ENCODE measurements around the gene TPM3.

Gene TPM3

GRCh38 chr1:154141240-154141639 is 50.7 kb downstream of the TPM3 start:
- Histone ChIP-seq H3K4me3 (ENCODE audit: low read length in 2 of 2) (no peak overlapping the region), H3K18ac (ENCODE audit: low read length) (no peak overlapping the region), H3K79me1 (ENCODE audit: low read depth, low read length) (no peaks in the 10 kb centered on the region), H2BK15ac (ENCODE audit: low read length) (no peak overlapping the region), H3K23ac (ENCODE audit: low read depth, low read length, poor library complexity) (no peak overlapping the region), H3K9ac (ENCODE audit: low read depth, low read length, poor library complexity) (no peak overlapping the region), H2BK120ac (ENCODE audit: low read depth, low read length) (no peak overlapping the region), H3K4me2 (ENCODE audit: insufficient read depth, low read length, poor library complexity, severe bottlenecking) (no peak overlapping the region), H4K91ac (ENCODE audit: low read depth, low read length, poor library complexity) (no peak overlapping the region), H2AFZ (ENCODE audit: low read length) (no peak overlapping the region), H2BK12ac (ENCODE audit: low read length) (no peak overlapping the region), H3K27ac (replicated peaks; ENCODE audit: low read length) (no peak overlapping the region), H2AK5ac (ENCODE audit: low read depth, low read length) (no peak overlapping the region), H3K14ac (ENCODE audit: low read length) (no peak overlapping the region), H3K4ac (ENCODE audit: low read length) (no peak overlapping the region), H3K4me1 (ENCODE audit: control insufficient read depth in 2 of 2, insufficient read depth in 1 of 2, low read depth in 1 of 2, low read length in 2 of 2) (no peaks in the 10 kb centered on the region), H3K9me3 (replicated peaks in 1 of 2; ENCODE audit: control insufficient read depth in 2 of 2, insufficient read depth in 1 of 2, low read depth in 1 of 2, low read length in 2 of 2) (no peaks in the 10 kb centered on the region), H3K27me3 (ENCODE audit: control insufficient read depth in 3 of 3, insufficient read depth in 3 of 3, low read depth in 1 of 3, low read length in 3 of 3) (no peaks in the 10 kb centered on the region), H4K8ac (ENCODE audit: low read depth, low read length) (no peak overlapping the region), H3K36me3 (replicated peaks in 1 of 2; ENCODE audit: control insufficient read depth in 2 of 2, insufficient read depth in 2 of 2, low read length in 2 of 2) (no peaks in the 10 kb centered on the region), H2BK5ac (ENCODE audit: low read length) (no peak overlapping the region)
- DNase-seq (ENCODE audit: low spot score), result no peak
- WGBS, 2 donors (ENCODE audit: extremely low coverage in 2 of 2, insufficient read length in 2 of 2, insufficient replicate concordance in 1 of 2), result no CpG with 5 or more reads among the region's 3 CpGs

- Histone ChIP-seq H3K27ac (replicated peaks; ENCODE audit: low read length) (no peak overlapping the region), H3K9me3 (replicated peaks in 1 of 2; ENCODE audit: control insufficient read depth in 2 of 2, insufficient read depth in 1 of 2, low read depth in 1 of 2, low read length in 2 of 2) (no peaks in the 10 kb centered on the region), H2AK5ac (ENCODE audit: low read depth, low read length) (no peak overlapping the region), H3K4me2 (ENCODE audit: insufficient read depth, low read length, poor library complexity, severe bottlenecking) (no peak overlapping the region), H3K14ac (ENCODE audit: low read length) (no peak overlapping the region), H4K8ac (ENCODE audit: low read depth, low read length) (no peak overlapping the region), H3K36me3 (replicated peaks in 1 of 2; ENCODE audit: control insufficient read depth in 2 of 2, insufficient read depth in 2 of 2, low read length in 2 of 2) (no peaks in the 10 kb centered on the region), H2BK120ac (ENCODE audit: low read depth, low read length) (no peak overlapping the region), H3K9ac (ENCODE audit: low read depth, low read length, poor library complexity) (no peak overlapping the region), H3K18ac (ENCODE audit: low read length) (no peak overlapping the region), H2AFZ (ENCODE audit: low read length) (no peak overlapping the region), H3K27me3 (ENCODE audit: control insufficient read depth in 3 of 3, insufficient read depth in 3 of 3, low read depth in 1 of 3, low read length in 3 of 3) (no peaks in the 10 kb centered on the region), H2BK12ac (ENCODE audit: low read length) (no peak overlapping the region), H3K4me3 (ENCODE audit: low read length in 2 of 2) (no peak overlapping the region), H4K91ac (ENCODE audit: low read depth, low read length, poor library complexity) (no peak overlapping the region), H2BK15ac (ENCODE audit: low read length) (no peak overlapping the region), H3K4me1 (ENCODE audit: control insufficient read depth in 2 of 2, insufficient read depth in 1 of 2, low read depth in 1 of 2, low read length in 2 of 2) (no peaks in the 10 kb centered on the region), H3K4ac (ENCODE audit: low read length) (no peak overlapping the region), H3K23ac (ENCODE audit: low read depth, low read length, poor library complexity) (no peak overlapping the region), H2BK5ac (ENCODE audit: low read length) (no peak overlapping the region), H3K79me1 (ENCODE audit: low read depth, low read length) (no peaks in the 10 kb centered on the region)
- DNase-seq (ENCODE audit: low spot score), result no peak
- no CpG with 5 or more reads among the region's 3 CpGs for WGBS, 2 donors (ENCODE audit: extremely low coverage in 2 of 2, insufficient read length in 2 of 2, insufficient replicate concordance in 1 of 2)
These were observed 54.0 kb downstream of the TPM3 start for GRCh38 chr1:154137888-154138287.

DNA sequence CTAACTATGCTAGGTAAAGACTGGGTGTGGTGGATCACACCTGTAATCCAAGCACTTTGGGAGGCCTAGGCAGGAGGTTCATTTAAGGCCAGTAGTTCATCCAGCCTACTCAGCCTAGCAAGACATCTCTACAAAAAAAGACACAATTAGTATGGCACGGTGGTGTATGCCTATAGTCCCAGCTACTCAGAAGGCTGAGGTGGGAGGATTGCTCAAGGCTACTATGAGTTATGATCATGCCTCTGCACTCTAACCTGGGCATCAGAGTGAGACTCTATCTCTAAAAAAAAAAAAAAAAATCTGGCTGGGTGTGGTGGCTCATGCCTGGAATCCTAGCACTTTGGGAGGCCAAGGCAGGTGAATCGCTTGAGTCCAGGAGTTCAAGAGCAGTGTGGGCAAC is 58.6 kb downstream of the TPM3 start:
- no peak overlapping the region for H4K8ac ChIP-seq (ENCODE audit: low read depth, low read length)
- H3K4me1 ChIP-seq (ENCODE audit: control insufficient read depth in 2 of 2, insufficient read depth in 1 of 2, low read depth in 1 of 2, low read length in 2 of 2), result no peaks in the 10 kb centered on the region
- no peak overlapping the region for H3K23ac ChIP-seq (ENCODE audit: low read depth, low read length, poor library complexity)
- no peaks in the 10 kb centered on the region for H3K9me3 ChIP-seq (replicated peaks in 1 of 2; ENCODE audit: control insufficient read depth in 2 of 2, insufficient read depth in 1 of 2, low read depth in 1 of 2, low read length in 2 of 2)
- H3K4me3 ChIP-seq (ENCODE audit: low read length in 2 of 2), result no peak overlapping the region
- H3K18ac ChIP-seq (ENCODE audit: low read length), result no peak overlapping the region
- H3K4ac ChIP-seq (ENCODE audit: low read length), result no peak overlapping the region
- H3K9ac ChIP-seq (ENCODE audit: low read depth, low read length, poor library complexity), result no peak overlapping the region
- no peak overlapping the region for H2BK12ac ChIP-seq (ENCODE audit: low read length)
- no peak overlapping the region for H3K4me2 ChIP-seq (ENCODE audit: insufficient read depth, low read length, poor library complexity, severe bottlenecking)
- H2BK120ac ChIP-seq (ENCODE audit: low read depth, low read length), result no peak overlapping the region
- no peak overlapping the region for H2BK5ac ChIP-seq (ENCODE audit: low read length)
- WGBS, 2 donors (ENCODE audit: extremely low coverage in 2 of 2, insufficient read length in 2 of 2, insufficient replicate concordance in 1 of 2), result no CpG with 5 or more reads among the region's 2 CpGs
- H3K14ac ChIP-seq (ENCODE audit: low read length), result no peak overlapping the region
- no peak overlapping the region for H3K27ac ChIP-seq (replicated peaks; ENCODE audit: low read length)
- DNase-seq (ENCODE audit: low spot score), result no peak
- no peak overlapping the region for H2AK5ac ChIP-seq (ENCODE audit: low read depth, low read length)
- no peaks in the 10 kb centered on the region for H3K79me1 ChIP-seq (ENCODE audit: low read depth, low read length)
- no peaks in the 10 kb centered on the region for H3K36me3 ChIP-seq (replicated peaks in 1 of 2; ENCODE audit: control insufficient read depth in 2 of 2, insufficient read depth in 2 of 2, low read length in 2 of 2)
- H4K91ac ChIP-seq (ENCODE audit: low read depth, low read length, poor library complexity), result no peak overlapping the region
- no peak overlapping the region for H2BK15ac ChIP-seq (ENCODE audit: low read length)
- H2AFZ ChIP-seq (ENCODE audit: low read length), result no peak overlapping the region
- no peaks in the 10 kb centered on the region for H3K27me3 ChIP-seq (ENCODE audit: control insufficient read depth in 3 of 3, insufficient read depth in 3 of 3, low read depth in 1 of 3, low read length in 3 of 3)

DNA sequence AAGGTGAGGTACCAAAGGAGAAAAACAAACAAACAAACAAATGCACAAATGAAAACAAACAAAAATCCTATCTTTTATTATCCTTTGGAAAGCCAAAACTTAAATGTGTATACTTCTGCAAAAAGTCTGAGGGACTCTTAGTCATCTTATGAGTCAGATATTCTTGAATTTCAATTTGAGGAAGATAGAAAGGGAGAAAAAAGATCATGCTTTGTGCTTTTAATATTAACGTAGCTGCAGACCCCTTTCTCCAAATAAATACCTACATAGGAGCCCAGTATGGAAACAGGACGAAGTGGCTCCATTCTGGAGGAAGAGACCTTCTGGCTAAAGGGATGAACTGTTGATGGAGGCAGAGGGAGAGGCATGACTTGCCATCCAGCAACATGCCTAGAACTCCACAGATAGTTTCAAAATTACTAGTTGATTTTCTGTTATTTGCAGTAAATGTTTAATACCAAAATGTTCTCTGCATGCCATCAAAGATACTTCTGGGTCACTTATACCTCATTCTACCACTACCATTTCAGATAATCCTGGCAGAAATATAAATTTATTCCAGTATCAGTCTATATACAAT is 62.4 kb downstream of the TPM3 start:
- no peak overlapping the region for H3K4me2 ChIP-seq (ENCODE audit: insufficient read depth, low read length, poor library complexity, severe bottlenecking)
- no peak overlapping the region for H2AFZ ChIP-seq (ENCODE audit: low read length)
- no CpG with 5 or more reads among the region's 2 CpGs for WGBS, 2 donors (ENCODE audit: extremely low coverage in 2 of 2, insufficient read length in 2 of 2, insufficient replicate concordance in 1 of 2)
- no peaks in the 10 kb centered on the region for H3K79me1 ChIP-seq (ENCODE audit: low read depth, low read length)
- H3K27me3 ChIP-seq (ENCODE audit: control insufficient read depth in 3 of 3, insufficient read depth in 3 of 3, low read depth in 1 of 3, low read length in 3 of 3), result no peaks in the 10 kb centered on the region
- H3K9me3 ChIP-seq (replicated peaks in 1 of 2; ENCODE audit: control insufficient read depth in 2 of 2, insufficient read depth in 1 of 2, low read depth in 1 of 2, low read length in 2 of 2), result no peaks in the 10 kb centered on the region
- no peak overlapping the region for H2BK120ac ChIP-seq (ENCODE audit: low read depth, low read length)
- no peak overlapping the region for H2BK15ac ChIP-seq (ENCODE audit: low read length)
- H2AK5ac ChIP-seq (ENCODE audit: low read depth, low read length), result no peak overlapping the region
- no peak overlapping the region for H3K23ac ChIP-seq (ENCODE audit: low read depth, low read length, poor library complexity)
- no peak overlapping the region for H3K18ac ChIP-seq (ENCODE audit: low read length)
- no peak overlapping the region for H3K4me3 ChIP-seq (ENCODE audit: low read length in 2 of 2)
- H2BK12ac ChIP-seq (ENCODE audit: low read length), result no peak overlapping the region
- no peak overlapping the region for H4K91ac ChIP-seq (ENCODE audit: low read depth, low read length, poor library complexity)
- no peak overlapping the region for H3K4ac ChIP-seq (ENCODE audit: low read length)
- H3K27ac ChIP-seq (replicated peaks; ENCODE audit: low read length), result no peak overlapping the region
- DNase-seq (ENCODE audit: low spot score), result no peak
- no peak overlapping the region for H3K9ac ChIP-seq (ENCODE audit: low read depth, low read length, poor library complexity)
- H2BK5ac ChIP-seq (ENCODE audit: low read length), result no peak overlapping the region
- no peaks in the 10 kb centered on the region for H3K4me1 ChIP-seq (ENCODE audit: control insufficient read depth in 2 of 2, insufficient read depth in 1 of 2, low read depth in 1 of 2, low read length in 2 of 2)
- H4K8ac ChIP-seq (ENCODE audit: low read depth, low read length), result no peak overlapping the region
- no peaks in the 10 kb centered on the region for H3K36me3 ChIP-seq (replicated peaks in 1 of 2; ENCODE audit: control insufficient read depth in 2 of 2, insufficient read depth in 2 of 2, low read length in 2 of 2)
- H3K14ac ChIP-seq (ENCODE audit: low read length), result no peak overlapping the region
